Measurements from ENCODE around the gene SUMF2. TPM values are rescaled to one million over a fixed set of nuclear protein-coding genes. Genes with fewer than 3 reads are reported as not detected.

The SUMF2 gene
- total and polyA plus RNA-seq, 2 of the 13 experiments (the other 11 are each of a cell fraction or from before 2014, with no cell fraction given), result 48.9 to 54.4 TPM

GRCh38 chr7:56046721-56047445 lies 17.2 kb upstream of the SUMF2 start (continued):
- no peak for TF ChIP-seq PBX2 (CRISPR knock-in tag; IDR thresholded peaks at IDR 0.05)
- no peak for TF ChIP-seq BORCS8-MEF2B (CRISPR knock-in tag; IDR thresholded peaks at IDR 0.05)
- TF ChIP-seq, protein P1, sequence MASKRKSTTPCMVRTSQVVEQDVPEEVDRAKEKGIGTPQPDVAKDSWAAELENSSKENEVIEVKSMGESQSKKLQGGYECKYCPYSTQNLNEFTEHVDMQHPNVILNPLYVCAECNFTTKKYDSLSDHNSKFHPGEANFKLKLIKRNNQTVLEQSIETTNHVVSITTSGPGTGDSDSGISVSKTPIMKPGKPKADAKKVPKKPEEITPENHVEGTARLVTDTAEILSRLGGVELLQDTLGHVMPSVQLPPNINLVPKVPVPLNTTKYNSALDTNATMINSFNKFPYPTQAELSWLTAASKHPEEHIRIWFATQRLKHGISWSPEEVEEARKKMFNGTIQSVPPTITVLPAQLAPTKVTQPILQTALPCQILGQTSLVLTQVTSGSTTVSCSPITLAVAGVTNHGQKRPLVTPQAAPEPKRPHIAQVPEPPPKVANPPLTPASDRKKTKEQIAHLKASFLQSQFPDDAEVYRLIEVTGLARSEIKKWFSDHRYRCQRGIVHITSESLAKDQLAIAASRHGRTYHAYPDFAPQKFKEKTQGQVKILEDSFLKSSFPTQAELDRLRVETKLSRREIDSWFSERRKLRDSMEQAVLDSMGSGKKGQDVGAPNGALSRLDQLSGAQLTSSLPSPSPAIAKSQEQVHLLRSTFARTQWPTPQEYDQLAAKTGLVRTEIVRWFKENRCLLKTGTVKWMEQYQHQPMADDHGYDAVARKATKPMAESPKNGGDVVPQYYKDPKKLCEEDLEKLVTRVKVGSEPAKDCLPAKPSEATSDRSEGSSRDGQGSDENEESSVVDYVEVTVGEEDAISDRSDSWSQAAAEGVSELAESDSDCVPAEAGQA (IDR thresholded peaks at IDR 0.05; ENCODE audit: low read depth), result no peak
- TF ChIP-seq, protein P1 (CRISPR knock-in tag; IDR thresholded peaks at IDR 0.05; ENCODE audit: borderline replicate concordance), result no peak
- TF ChIP-seq ZNF20 (CRISPR knock-in tag; IDR thresholded peaks at IDR 0.05), result no peak
- TF ChIP-seq SOX6 (IDR thresholded peaks at IDR 0.05), result no peak
- peak; percentile 58; the same call in 1 of the 2 replicates for TF ChIP-seq SOX6 (CRISPR knock-in tag; IDR thresholded peaks at IDR 0.05)
- TF ChIP-seq ZNF17 (CRISPR knock-in tag; IDR thresholded peaks at IDR 0.05), result no peak
- 0 out of 2 replicates have a peak, but pooled peaks have one; percentile 49 for TF ChIP-seq REPIN1 (CRISPR knock-in tag; IDR thresholded peaks at IDR 0.05; ENCODE audit: borderline replicate concordance, low read depth)
- peak; percentile 54; the same call in 1 of the 2 replicates for TF ChIP-seq ZNF362 (CRISPR knock-in tag; IDR thresholded peaks at IDR 0.05; ENCODE audit: borderline replicate concordance)
- no peak for TF ChIP-seq ATF7-NPFF (CRISPR knock-in tag; IDR thresholded peaks at IDR 0.05; ENCODE audit: low read depth)
- TF ChIP-seq ISL2 (CRISPR knock-in tag; IDR thresholded peaks at IDR 0.05), result no peak
- TF ChIP-seq NR2F6 (IDR thresholded peaks at IDR 0.05), result 0 out of 2 replicates have a peak, but pooled peaks have one; percentile 16
- TF ChIP-seq NR2F6 (CRISPR knock-in tag; IDR thresholded peaks at IDR 0.05), result no peak
- 0 out of 2 replicates have a peak, but pooled peaks have one; percentile 15 for TF ChIP-seq RXRB (CRISPR knock-in tag; IDR thresholded peaks at IDR 0.05; ENCODE audit: borderline replicate concordance)
- TF ChIP-seq ZNF3 (CRISPR knock-in tag; IDR thresholded peaks at IDR 0.05), result no peak
- no peak for TF ChIP-seq STAT5B (CRISPR knock-in tag; IDR thresholded peaks at IDR 0.05)
- no peak for TF ChIP-seq MAF1 (CRISPR knock-in tag; IDR thresholded peaks at IDR 0.05; ENCODE audit: borderline replicate concordance)
- TF ChIP-seq, protein P2, sequence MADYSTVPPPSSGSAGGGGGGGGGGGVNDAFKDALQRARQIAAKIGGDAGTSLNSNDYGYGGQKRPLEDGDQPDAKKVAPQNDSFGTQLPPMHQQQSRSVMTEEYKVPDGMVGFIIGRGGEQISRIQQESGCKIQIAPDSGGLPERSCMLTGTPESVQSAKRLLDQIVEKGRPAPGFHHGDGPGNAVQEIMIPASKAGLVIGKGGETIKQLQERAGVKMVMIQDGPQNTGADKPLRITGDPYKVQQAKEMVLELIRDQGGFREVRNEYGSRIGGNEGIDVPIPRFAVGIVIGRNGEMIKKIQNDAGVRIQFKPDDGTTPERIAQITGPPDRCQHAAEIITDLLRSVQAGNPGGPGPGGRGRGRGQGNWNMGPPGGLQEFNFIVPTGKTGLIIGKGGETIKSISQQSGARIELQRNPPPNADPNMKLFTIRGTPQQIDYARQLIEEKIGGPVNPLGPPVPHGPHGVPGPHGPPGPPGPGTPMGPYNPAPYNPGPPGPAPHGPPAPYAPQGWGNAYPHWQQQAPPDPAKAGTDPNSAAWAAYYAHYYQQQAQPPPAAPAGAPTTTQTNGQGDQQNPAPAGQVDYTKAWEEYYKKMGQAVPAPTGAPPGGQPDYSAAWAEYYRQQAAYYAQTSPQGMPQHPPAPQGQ (CRISPR knock-in tag; IDR thresholded peaks at IDR 0.05; ENCODE audit: borderline replicate concordance), result no peak
- TF ChIP-seq SP140L (CRISPR knock-in tag; IDR thresholded peaks at IDR 0.05; ENCODE audit: borderline replicate concordance), result no peak
- no peak for TF ChIP-seq ZNF543 (CRISPR knock-in tag; IDR thresholded peaks at IDR 0.05)
- no peak for TF ChIP-seq EED (CRISPR knock-in tag; IDR thresholded peaks at IDR 0.05)

Measured in HepG2 (cell line).